ENCODE measurements around the gene SSU72. TPM values are rescaled to one million over a fixed set of nuclear protein-coding genes. Genes with fewer than 3 reads are reported as not detected.

SSU72 gene
- total RNA-seq, 1 experiment from 2014 or later: 145 TPM

GRCh38 chr1:1599030-1599934, 24.6 kb upstream of the SSU72 start:
- no TSS peak for BruUV-seq (replicated peaks)
- POLR2A ChIA-PET (ENCODE audit: unreplicated experiment): no interaction called here
- TF ChIP-seq CTCF (conservative IDR thresholded peaks at IDR 0.05): no peak
- no peak for TF ChIP-seq EZH2 (IDR thresholded peaks at IDR 0.05; ENCODE audit: low read depth)
- Histone ChIP-seq H3F3A (ENCODE audit: insufficient read depth, low read depth) (peaks cover 11% of the 10 kb centered on the region; the same call in 1 of the 2 replicates), H3K4me3 (no peak overlapping the region), H3K79me2 (ENCODE audit: low read depth) (no peaks in the 10 kb centered on the region), H3K4me2 (no peak overlapping the region), H3K27ac (no peak overlapping the region), H3K9me3 (ENCODE audit: insufficient read depth, low read depth) (no peaks in the 10 kb centered on the region), H3K9me2 (ENCODE audit: insufficient read depth) (no peaks in the 10 kb centered on the region), H3K27me3 (ENCODE audit: insufficient read depth, low read depth) (peaks cover 18% of the 10 kb centered on the region; the same call in 1 of the 2 replicates), H3K36me3 (ENCODE audit: low read depth) (no peaks in the 10 kb centered on the region), H2AFZ (no peak overlapping the region), H3K4me1 (replicated peaks; ENCODE audit: insufficient read depth) (no peaks in the 10 kb centered on the region), H4K20me1 (ENCODE audit: insufficient read depth) (no peaks in the 10 kb centered on the region)
- no peak for DNase-seq
- intact Hi-C loops (cut with micrococcal nuclease; ENCODE audit: unreplicated experiment): no loop called here
- CTCF ChIA-PET: no interaction called here

- H3K4me3 ChIP-seq: no peak overlapping the region
- peaks cover 11% of the 10 kb centered on the region; the same call in 1 of the 2 replicates for H3F3A ChIP-seq (ENCODE audit: insufficient read depth, low read depth)
- H3K36me3 ChIP-seq (ENCODE audit: low read depth): no peaks in the 10 kb centered on the region
- H3K79me2 ChIP-seq (ENCODE audit: low read depth): no peaks in the 10 kb centered on the region
- ChIA-PET CTCF (no interaction called here), POLR2A (ENCODE audit: unreplicated experiment) (no interaction called here)
- no peaks in the 10 kb centered on the region for H3K9me3 ChIP-seq (ENCODE audit: insufficient read depth, low read depth)
- H3K4me2 ChIP-seq: no peak overlapping the region
- no peaks in the 10 kb centered on the region for H4K20me1 ChIP-seq (ENCODE audit: insufficient read depth)
- no peak overlapping the region for H2AFZ ChIP-seq
- DNase-seq: no peak
- H3K27ac ChIP-seq: no peak overlapping the region
- no peaks in the 10 kb centered on the region for H3K9me2 ChIP-seq (ENCODE audit: insufficient read depth)
- TF ChIP-seq CTCF (conservative IDR thresholded peaks at IDR 0.05) (no peak), EZH2 (IDR thresholded peaks at IDR 0.05; ENCODE audit: low read depth) (no peak)
- no peaks in the 10 kb centered on the region for H3K4me1 ChIP-seq (replicated peaks; ENCODE audit: insufficient read depth)
- peaks cover 18% of the 10 kb centered on the region; the same call in 1 of the 2 replicates for H3K27me3 ChIP-seq (ENCODE audit: insufficient read depth, low read depth)
- intact Hi-C loops (cut with micrococcal nuclease; ENCODE audit: unreplicated experiment): no loop called here
- BruUV-seq (replicated peaks): no TSS peak
Observed at GRCh38 chr1:1598720-1599029, 24.0 kb upstream of the SSU72 start.

GRCh38 chr1:1598051-1598719, 23.5 kb upstream of the SSU72 start:
- peaks cover 11% of the 10 kb centered on the region; the same call in 1 of the 2 replicates for H3F3A ChIP-seq (ENCODE audit: insufficient read depth, low read depth)
- H3K79me2 ChIP-seq (ENCODE audit: low read depth): no peaks in the 10 kb centered on the region
- H3K27ac ChIP-seq: no peak overlapping the region
- intact Hi-C loops (cut with micrococcal nuclease; ENCODE audit: unreplicated experiment): no loop called here
- H3K9me2 ChIP-seq (ENCODE audit: insufficient read depth): no peaks in the 10 kb centered on the region
- no peaks in the 10 kb centered on the region for H3K36me3 ChIP-seq (ENCODE audit: low read depth)
- no peak overlapping the region for H2AFZ ChIP-seq
- H3K4me1 ChIP-seq (replicated peaks; ENCODE audit: insufficient read depth): no peaks in the 10 kb centered on the region
- TF ChIP-seq CTCF (conservative IDR thresholded peaks at IDR 0.05): no peak; the same call in 1 of the 2 replicates
- H3K27me3 ChIP-seq (ENCODE audit: insufficient read depth, low read depth): peaks cover 18% of the 10 kb centered on the region; the same call in 1 of the 2 replicates
- H3K9me3 ChIP-seq (ENCODE audit: insufficient read depth, low read depth): no peaks in the 10 kb centered on the region
- no peaks in the 10 kb centered on the region for H4K20me1 ChIP-seq (ENCODE audit: insufficient read depth)
- H3K4me3 ChIP-seq: no peak overlapping the region
- ChIA-PET POLR2A (ENCODE audit: unreplicated experiment) (no interaction called here), CTCF (no interaction called here)
- no peak for DNase-seq
- H3K4me2 ChIP-seq: no peak overlapping the region
- BruUV-seq (replicated peaks): no TSS peak
